HepG2 (cell line): ENCODE data around the gene XXYLT1. TPM values are rescaled to one million over a fixed set of nuclear protein-coding genes. Genes with fewer than 3 reads are reported as not detected.

Experiments used
- AKAP8 ChIP-seq: sonication (generic); formaldehyde crosslinking; IDR thresholded peaks from 2 replicates; pipeline ENCODE4 v1.5.1; 2020; ENCODE audit warnings: mild to moderate bottlenecking, missing genetic modification reagents
- ARNT ChIP-seq: fragments of 450-650 bp; IDR thresholded peaks from 2 replicates; pipeline ENCODE4 v1.6.1; 2017
- BRCA1 ChIP-seq: sonication (generic); formaldehyde crosslinking; IDR thresholded peaks from 2 replicates; pipeline ENCODE4 v1.4.0; 2020; ENCODE audit warnings: missing genetic modification reagents
- CBFB ChIP-seq: sonication (generic); formaldehyde crosslinking; IDR thresholded peaks from 2 replicates; pipeline ENCODE4 v1.4.0; 2020; ENCODE audit warnings: missing genetic modification reagents
- CREB3 ChIP-seq: sonication (generic); formaldehyde crosslinking; IDR thresholded peaks from 2 replicates; pipeline ENCODE4 v1.5.0; 2020; ENCODE audit warnings: missing genetic modification reagents
- DMTF1 ChIP-seq: sonication (generic); formaldehyde crosslinking; IDR thresholded peaks from 2 replicates; pipeline ENCODE4 v1.4.0; 2020; ENCODE audit warnings: mild to moderate bottlenecking, missing genetic modification reagents
- MBNL3 ChIP-seq: fragments of 250-450 bp; sonication (Bioruptor Pico); conservative IDR thresholded peaks from 2 replicates; pipeline ENCODE4 v1.8.0; 2022; ENCODE audit warnings: mild to moderate bottlenecking, inconsistent platforms
- MED1 ChIP-seq: sonication (generic); formaldehyde crosslinking; IDR thresholded peaks from 2 replicates; pipeline ENCODE4 v1.4.0; 2020; ENCODE audit warnings: missing genetic modification reagents
- MYPOP ChIP-seq: sonication (generic); formaldehyde crosslinking; IDR thresholded peaks from 2 replicates; pipeline ENCODE4 v1.8.1; 2023; ENCODE audit warnings: mild to moderate bottlenecking, moderate library complexity, missing genetic modification reagents
- NBN ChIP-seq: fragments of 450-650 bp; conservative IDR thresholded peaks from 2 replicates; pipeline ENCODE4 v1.6.1; 2017
- SIN3A ChIP-seq: IDR thresholded peaks from 2 replicates; pipeline ENCODE4 v1.6.1; 2011; ENCODE audit warnings: low read depth, mild to moderate bottlenecking, control low read depth, low read length, borderline replicate concordance
- SSRP1 ChIP-seq: IDR thresholded peaks from 2 replicates; pipeline ENCODE4 v1.6.1; 2016; ENCODE audit warnings: control low read depth
- TCF7L2 ChIP-seq: IDR thresholded peaks from 2 replicates; pipeline ENCODE4 v1.6.1; 2011; ENCODE audit warnings: mild to moderate bottlenecking, low read depth, low read length, moderate library complexity
- TOPORS ChIP-seq: sonication (generic); formaldehyde crosslinking; IDR thresholded peaks from 2 replicates; pipeline ENCODE4 v1.8.0; 2023; ENCODE audit warnings: mild to moderate bottlenecking, missing genetic modification reagents
- ZBTB4 ChIP-seq: sonication (generic); formaldehyde crosslinking; IDR thresholded peaks from 2 replicates; pipeline ENCODE4 v1.4.0; 2020; ENCODE audit warnings: missing genetic modification reagents, mild to moderate bottlenecking, borderline replicate concordance
- ZMYM3 ChIP-seq: sonication (generic); formaldehyde crosslinking; IDR thresholded peaks from 2 replicates; pipeline ENCODE4 v1.5.1; 2020; ENCODE audit warnings: mild to moderate bottlenecking, missing genetic modification reagents
- ZNF124 ChIP-seq: sonication (generic); formaldehyde crosslinking; IDR thresholded peaks from 2 replicates; pipeline ENCODE4 v1.4.0; 2020; ENCODE audit warnings: missing genetic modification reagents
- ZNF550 ChIP-seq: sonication (generic); formaldehyde crosslinking; IDR thresholded peaks from 2 replicates; pipeline ENCODE4 v1.4.0; 2020; ENCODE audit warnings: mild to moderate bottlenecking, missing genetic modification reagents, borderline replicate concordance
- ZNF569 ChIP-seq: sonication (generic); formaldehyde crosslinking; IDR thresholded peaks from 2 replicates; pipeline ENCODE4 v1.5.0; 2020; ENCODE audit warnings: mild to moderate bottlenecking, missing genetic modification reagents, moderate library complexity, borderline replicate concordance
- ZNF7 ChIP-seq: IDR thresholded peaks from 2 replicates; pipeline ENCODE4 v1.6.1; 2016; ENCODE audit warnings: missing biosample characterization, missing genetic modification reagents
- ZNF747 ChIP-seq: sonication (generic); formaldehyde crosslinking; IDR thresholded peaks from 2 replicates; pipeline ENCODE4 v1.8.1; 2023; ENCODE audit warnings: missing genetic modification reagents, mild to moderate bottlenecking, borderline replicate concordance
- ZNF749 ChIP-seq: sonication (generic); formaldehyde crosslinking; IDR thresholded peaks from 2 replicates; pipeline ENCODE4 v1.8.0; 2022; ENCODE audit warnings: mild to moderate bottlenecking, missing genetic modification reagents, moderate library complexity, borderline replicate concordance
- ZSCAN31 ChIP-seq: sonication (generic); formaldehyde crosslinking; IDR thresholded peaks from 2 replicates; pipeline ENCODE4 v1.5.0; 2020; ENCODE audit warnings: low read depth, mild to moderate bottlenecking, missing genetic modification reagents
- polyA plus RNA-seq, 8 experiments: library from polyadenylated mRNA; depleted of rRNA in 3 of 8; stranded (reverse) in 7 of 8; unstranded in 1 of 8; fragments of >200 nt; fragmentation: Illumina TruSeq in 4 of 8; extraction: Trizol in 4 of 8; gene quantifications; 2 replicates each; pipeline versions ENCODE4 v1.2.1 to v1.2.3, GENCODE V29; 2011 to 2016; ENCODE audit warnings: low read depth in 4 of 8, missing spikeins in 1 of 8, mixed read lengths in 1 of 8; ENCODE audit not compliant: insufficient read depth in 1 of 8
- total RNA-seq, 5 experiments: library from RNA; depleted of rRNA; stranded (reverse); fragments of >200 nt; fragmentation: Illumina TruSeq; extraction: Trizol; gene quantifications; 2 replicates each; pipeline ENCODE4 v1.2.3, GENCODE V29; 2016; ENCODE audit warnings: low read depth in 1 of 5

The XXYLT1 gene
- total and polyA plus RNA-seq, 2 of the 13 experiments (the other 11 are each of a cell fraction or from before 2014, with no cell fraction given) = 17.7 to 19.0 TPM

GRCh38 chr3:195259475-195260279 is 11.3 kb downstream of the XXYLT1 start (continued):
- TF ChIP-seq ZBTB4 (CRISPR knock-in tag) (peak; percentile 34), ZNF569 (CRISPR knock-in tag) (no peak), DMTF1 (CRISPR knock-in tag) (0 out of 2 replicates have a peak, but pooled peaks have one; percentile 48), ZMYM3 (CRISPR knock-in tag) (peak; percentile 34; the same call in 1 of the 2 replicates), ZNF7 (CRISPR knock-in tag) (no peak), SSRP1 (CRISPR knock-in tag) (no peak), SIN3A (peak; percentile 68; the same call in 1 of the 2 replicates), ARNT (no peak), ZNF550 (CRISPR knock-in tag) (no peak), ZNF747 (peak; percentile 34; the same call in 1 of the 2 replicates), NBN (no peak), TOPORS (CRISPR knock-in tag) (peak; percentile 63; the same call in 1 of the 2 replicates), ZSCAN31 (CRISPR knock-in tag) (peak; percentile 93), TCF7L2 (no peak), MED1 (CRISPR knock-in tag) (peak; percentile 94), BRCA1 (no peak), ZNF124 (peak; percentile 59), MYPOP (CRISPR knock-in tag) (peak; percentile 79), CBFB (peak; percentile 21; the same call in 1 of the 2 replicates), CREB3 (CRISPR knock-in tag) (no peak; the same call in 1 of the 2 replicates), ZNF749 (CRISPR knock-in tag) (peak; percentile 60; the same call in 1 of the 2 replicates), MBNL3 (no peak), AKAP8 (CRISPR knock-in tag) (peak; percentile 66; the same call in 1 of the 2 replicates)
